KMS-11 (cell line): ENCODE data around the gene CACNA1F.

Source experiments
- H2AFZ ChIP-seq: fragments of 200-600 bp; sonication (generic); 2 replicates; pipeline ENCODE4 v1.6.1; 2016; ENCODE audit warnings: antibody characterized with exemption, mixed run types, low read depth
- H3K27ac ChIP-seq: fragments of 200-600 bp; sonication (generic); 2 replicates; pipeline ENCODE4 v1.6.1; 2016; ENCODE audit warnings: mild to moderate bottlenecking, mixed run types
- H3K27me3 ChIP-seq: fragments of 200-600 bp; sonication (generic); 2 replicates; pipeline ENCODE4 v1.6.1; 2017; ENCODE audit warnings: mild to moderate bottlenecking, low read depth, mixed run types, moderate library complexity; ENCODE audit not compliant: insufficient read depth
- H3K36me3 ChIP-seq: fragments of 200-600 bp; sonication (generic); 2 replicates; pipeline ENCODE4 v1.6.1; 2017; ENCODE audit warnings: mild to moderate bottlenecking, mixed run types; ENCODE audit not compliant: insufficient read depth
- H3K4me1 ChIP-seq: fragments of 200-600 bp; sonication (generic); 2 replicates; pipeline ENCODE4 v1.6.1; 2016; ENCODE audit warnings: mild to moderate bottlenecking, low read depth, mixed run types; ENCODE audit not compliant: poor library complexity, severe bottlenecking
- H3K4me2 ChIP-seq: fragments of 200-600 bp; sonication (generic); 2 replicates; pipeline ENCODE4 v1.7.0; 2016; ENCODE audit warnings: mild to moderate bottlenecking, mixed run types
- H3K4me3 ChIP-seq: fragments of 200-600 bp; sonication (generic); IDR thresholded peaks from 2 replicates; pipeline ENCODE4 v1.6.1; 2017; ENCODE audit warnings: low read depth, low read length, mixed read lengths; ENCODE audit not compliant: insufficient read depth
- H3K79me2 ChIP-seq: fragments of 200-600 bp; sonication (generic); 2 replicates; pipeline ENCODE4 v1.6.1; 2016; ENCODE audit warnings: low read depth, mixed run types; ENCODE audit not compliant: insufficient read depth
- H3K9ac ChIP-seq: fragments of 200-600 bp; sonication (generic); 2 replicates; pipeline ENCODE4 v1.6.1; 2016; ENCODE audit warnings: mild to moderate bottlenecking, mixed run types
- H4K20me1 ChIP-seq: fragments of 200-600 bp; sonication (generic); 2 replicates; pipeline ENCODE4 v1.6.1; 2016; ENCODE audit warnings: mild to moderate bottlenecking, mixed run types; ENCODE audit not compliant: insufficient read depth
- TF ChIP-seq, protein P1 (sequence below): fragments of 200-600 bp; sonication (generic); conservative IDR thresholded peaks from 2 replicates; pipeline ENCODE4 v1.6.1; 2017; ENCODE audit warnings: low read depth, mild to moderate bottlenecking, antibody characterized with exemption, low read length, moderate library complexity, mixed read lengths

The CACNA1F gene

DNA sequence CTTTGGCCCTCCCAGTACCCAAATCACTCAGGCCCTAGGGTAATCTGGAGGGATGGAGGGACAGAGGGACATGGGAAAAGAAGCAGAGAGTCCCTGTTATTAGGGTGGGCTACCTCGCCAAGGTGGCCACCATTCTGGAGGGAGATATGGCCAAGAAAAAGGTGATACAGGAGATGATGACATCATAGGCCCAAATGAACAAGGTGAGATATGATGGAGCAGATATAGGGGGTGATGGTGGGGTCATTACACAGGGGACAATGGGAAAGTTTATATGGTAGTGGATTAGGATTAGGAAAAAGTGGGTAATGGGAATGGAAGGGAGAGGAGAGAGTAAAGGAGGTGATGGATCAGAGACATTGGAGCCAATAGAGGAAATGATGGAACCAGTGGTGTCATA lies 20.3 kb downstream of the CACNA1F start:
- Histone ChIP-seq H3K4me1 (no peaks in the 10 kb centered on the region), H3K27ac (no peak overlapping the region), H3K4me2 (no peak overlapping the region), H4K20me1 (no peaks in the 10 kb centered on the region), H3K79me2 (no peaks in the 10 kb centered on the region), H2AFZ (no peak overlapping the region), H3K27me3 (no peaks in the 10 kb centered on the region), H3K36me3 (no peaks in the 10 kb centered on the region), H3K4me3 (no peak overlapping the region), H3K9ac (no peak overlapping the region)
- TF ChIP-seq, protein P1, sequence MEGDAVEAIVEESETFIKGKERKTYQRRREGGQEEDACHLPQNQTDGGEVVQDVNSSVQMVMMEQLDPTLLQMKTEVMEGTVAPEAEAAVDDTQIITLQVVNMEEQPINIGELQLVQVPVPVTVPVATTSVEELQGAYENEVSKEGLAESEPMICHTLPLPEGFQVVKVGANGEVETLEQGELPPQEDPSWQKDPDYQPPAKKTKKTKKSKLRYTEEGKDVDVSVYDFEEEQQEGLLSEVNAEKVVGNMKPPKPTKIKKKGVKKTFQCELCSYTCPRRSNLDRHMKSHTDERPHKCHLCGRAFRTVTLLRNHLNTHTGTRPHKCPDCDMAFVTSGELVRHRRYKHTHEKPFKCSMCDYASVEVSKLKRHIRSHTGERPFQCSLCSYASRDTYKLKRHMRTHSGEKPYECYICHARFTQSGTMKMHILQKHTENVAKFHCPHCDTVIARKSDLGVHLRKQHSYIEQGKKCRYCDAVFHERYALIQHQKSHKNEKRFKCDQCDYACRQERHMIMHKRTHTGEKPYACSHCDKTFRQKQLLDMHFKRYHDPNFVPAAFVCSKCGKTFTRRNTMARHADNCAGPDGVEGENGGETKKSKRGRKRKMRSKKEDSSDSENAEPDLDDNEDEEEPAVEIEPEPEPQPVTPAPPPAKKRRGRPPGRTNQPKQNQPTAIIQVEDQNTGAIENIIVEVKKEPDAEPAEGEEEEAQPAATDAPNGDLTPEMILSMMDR: no peak

DNA sequence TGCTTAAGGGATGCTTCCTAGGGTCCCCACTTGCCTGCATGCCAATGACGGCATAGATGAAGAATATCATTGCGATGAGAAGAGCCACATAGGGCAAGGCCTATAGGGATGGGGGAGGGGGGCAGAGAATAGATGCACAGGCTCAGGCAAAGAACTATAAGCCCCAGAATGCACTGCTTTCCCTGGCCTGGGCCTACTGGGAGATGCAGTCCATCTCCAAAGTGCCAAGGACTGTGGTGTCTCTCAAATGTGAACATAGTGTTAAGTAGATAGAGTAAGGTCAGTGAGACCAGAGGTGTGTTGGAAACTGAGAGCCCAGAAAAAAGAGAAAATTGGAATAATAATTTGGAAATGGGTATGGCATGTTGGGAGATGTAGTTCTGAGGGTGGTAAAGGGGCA lies 20.9 kb downstream of the CACNA1F start:
- no peaks in the 10 kb centered on the region for H3K79me2 ChIP-seq
- no peak overlapping the region for H3K27ac ChIP-seq
- H3K4me3 ChIP-seq: no peak overlapping the region
- H3K9ac ChIP-seq: no peak overlapping the region
- TF ChIP-seq, protein P1: no peak
- no peaks in the 10 kb centered on the region for H4K20me1 ChIP-seq
- H3K36me3 ChIP-seq: no peaks in the 10 kb centered on the region
- no peaks in the 10 kb centered on the region for H3K27me3 ChIP-seq
- H3K4me1 ChIP-seq: no peaks in the 10 kb centered on the region
- H2AFZ ChIP-seq: no peak overlapping the region
- H3K4me2 ChIP-seq: no peak overlapping the region

DNA sequence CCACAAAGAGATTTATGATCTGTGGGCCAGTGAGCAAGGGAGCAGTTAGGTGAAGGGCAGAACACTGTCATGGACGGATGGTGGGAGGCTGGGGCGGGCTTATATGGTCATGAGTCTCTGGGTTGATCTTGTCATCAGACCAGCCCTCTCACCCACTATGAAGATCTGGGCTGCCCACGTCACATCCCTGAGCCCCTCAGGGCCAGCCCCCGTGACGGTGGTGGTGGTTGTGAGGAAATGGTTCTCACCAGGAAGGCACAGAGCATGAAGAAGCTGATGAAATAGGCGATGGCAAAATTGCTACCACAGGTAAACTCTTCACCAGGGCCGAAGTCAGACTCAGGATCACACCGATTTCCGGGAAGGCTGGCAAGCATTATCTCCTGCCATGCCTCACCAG lies 22.1 kb downstream of the CACNA1F start:
- Histone ChIP-seq H3K27ac (no peak overlapping the region), H2AFZ (no peak overlapping the region), H3K9ac (no peak overlapping the region), H4K20me1 (no peaks in the 10 kb centered on the region), H3K27me3 (no peaks in the 10 kb centered on the region), H3K4me1 (no peaks in the 10 kb centered on the region), H3K4me2 (no peak overlapping the region), H3K36me3 (no peaks in the 10 kb centered on the region), H3K4me3 (no peak overlapping the region), H3K79me2 (no peaks in the 10 kb centered on the region)
- TF ChIP-seq, protein P1: no peak

DNA sequence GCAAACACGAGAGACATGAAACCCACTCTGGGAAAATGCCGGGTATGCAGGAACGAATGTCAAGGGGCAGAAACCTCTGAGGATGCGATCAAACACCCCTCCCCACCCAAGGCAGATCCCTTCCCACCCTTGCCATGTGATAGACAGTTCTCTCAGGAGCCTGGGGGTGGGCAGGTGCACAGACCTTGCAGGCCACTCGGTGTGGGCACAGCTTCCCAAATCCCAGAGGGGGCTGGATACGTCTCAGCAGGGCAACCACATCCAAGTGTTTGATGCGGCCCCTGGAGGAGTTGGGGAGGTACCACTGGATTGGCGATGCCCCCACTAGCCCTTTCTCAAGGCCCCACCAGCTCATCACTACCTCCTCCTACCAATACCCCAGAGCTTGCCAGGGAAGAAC lies 22.7 kb downstream of the CACNA1F start:
- Histone ChIP-seq H3K4me2 (no peak overlapping the region), H3K4me3 (no peak overlapping the region), H3K79me2 (no peaks in the 10 kb centered on the region), H3K36me3 (no peaks in the 10 kb centered on the region), H3K4me1 (no peaks in the 10 kb centered on the region), H3K9ac (no peak overlapping the region), H4K20me1 (no peaks in the 10 kb centered on the region), H3K27me3 (no peaks in the 10 kb centered on the region), H3K27ac (no peak overlapping the region), H2AFZ (no peak overlapping the region)
- TF ChIP-seq, protein P1: no peak
